Activated B cell treated with CpG ODN at 0.5 μM for 24 hours (primary cell): ENCODE results near the gene MEG3. TPM values are rescaled to one million over a fixed set of nuclear protein-coding genes. Genes with fewer than 3 reads are reported as not detected.

Experiments used
- ATAC-seq: fragments of 200-7000 bp; cut with Tn5 transposase; one replicate; pipeline ENCODE4 v1.10.0; 2021; ENCODE audit warnings: low read depth, mild to moderate bottlenecking, moderate library complexity
- CTCF ChIA-PET: fragments of 350-600 bp; sonication (Branson Sonifier 250); formaldehyde crosslinking; loops from one replicate; lab custom pipeline; 2021; ENCODE audit warnings: antibody characterized with exemption; lab: Charles Lee
- POLR2A ChIA-PET: fragments of 350-600 bp; sonication (Branson Sonifier 250); formaldehyde crosslinking; loops from one replicate; lab custom pipeline; 2021; ENCODE audit warnings: antibody characterized with exemption; lab: Charles Lee
- DNase-seq: peaks from one replicate; pipeline ENCODE4 v3.0.0; 2022
- H3K27ac Mint-ChIP-seq: one replicate; pipeline ENCODE4 v1.8.0; 2020; ENCODE audit warnings: mixed read lengths
- H3K27me3 Mint-ChIP-seq: one replicate; pipeline ENCODE4 v1.8.0; 2021; ENCODE audit warnings: mixed read lengths
- H3K36me3 Mint-ChIP-seq: one replicate; pipeline ENCODE4 v1.8.0; 2021; ENCODE audit warnings: low read depth, mixed read lengths
- H3K4me1 Mint-ChIP-seq: one replicate; pipeline ENCODE4 v1.8.0; 2021; ENCODE audit warnings: mixed read lengths
- H3K4me3 Mint-ChIP-seq: one replicate; pipeline ENCODE4 v1.8.0; 2020; ENCODE audit warnings: mild to moderate bottlenecking, mixed read lengths
- H3K9me3 Mint-ChIP-seq: one replicate; pipeline ENCODE4 v1.8.0; 2020; ENCODE audit warnings: mixed read lengths
- intact Hi-C: fragments of 100-400 bp; cut with micrococcal nuclease; formaldehyde crosslinking; loops from one replicate; pipeline ENCODE4 v1.15.1; 2024
- total RNA-seq: library from RNA; stranded (reverse); gene quantifications from 2 replicates; pipeline ENCODE4 v1.2.3, GENCODE V29; 2022
- TF ChIP-seq, protein P1 (sequence below): fragments of 200-600 bp; IDR thresholded peaks from one replicate; pipeline ENCODE4 v1.8.0; 2022; ENCODE audit warnings: antibody characterized with exemption, mild to moderate bottlenecking

MEG3 gene
- total RNA-seq, 1 donor from 2014 or later: not detected

DNA sequence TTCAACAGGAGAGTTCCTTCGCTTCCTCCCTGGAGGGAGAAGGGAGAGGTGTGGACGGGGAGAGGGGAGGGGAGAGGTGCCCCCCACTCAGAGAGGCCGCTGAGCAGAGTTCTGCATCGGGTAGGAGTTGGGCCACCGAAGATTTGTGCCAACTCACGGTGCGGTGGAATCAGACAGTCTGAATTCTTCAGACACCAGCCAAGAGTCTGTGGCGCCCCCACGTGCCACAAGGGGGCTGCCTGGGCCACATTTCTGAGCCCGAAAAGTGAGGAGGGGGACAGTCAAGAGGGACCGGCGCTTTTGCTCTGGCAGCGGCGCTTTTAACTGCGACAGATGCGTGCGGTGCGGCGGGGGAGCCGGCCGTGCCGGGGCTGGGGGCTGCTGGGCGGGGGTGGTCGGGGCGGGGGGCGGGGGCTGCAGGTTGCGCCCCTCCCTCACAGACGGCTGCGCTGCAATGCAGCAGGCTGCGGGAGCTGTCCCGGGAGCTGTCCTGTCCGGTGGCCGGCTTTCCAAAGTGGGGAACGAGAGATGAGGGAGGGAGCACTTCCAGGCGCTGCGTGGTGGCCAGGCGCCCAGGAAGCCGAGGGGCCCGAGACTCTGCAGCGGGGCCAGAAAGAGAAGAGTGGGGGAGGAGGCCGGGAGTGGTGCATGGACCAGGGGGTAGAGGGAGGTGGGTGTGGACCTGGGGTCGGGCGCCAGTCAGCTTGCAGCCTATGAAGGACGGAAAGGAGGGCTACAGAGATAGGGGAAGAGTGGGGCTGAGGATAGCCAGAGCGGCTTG is 78.6 kb downstream of the MEG3 start:
- ChIA-PET POLR2A (no interaction called here), CTCF (no interaction called here)
- no peak for ATAC-seq
- H3K36me3 Mint-ChIP-seq: no peaks in the 10 kb centered on the region
- TF ChIP-seq, protein P1, sequence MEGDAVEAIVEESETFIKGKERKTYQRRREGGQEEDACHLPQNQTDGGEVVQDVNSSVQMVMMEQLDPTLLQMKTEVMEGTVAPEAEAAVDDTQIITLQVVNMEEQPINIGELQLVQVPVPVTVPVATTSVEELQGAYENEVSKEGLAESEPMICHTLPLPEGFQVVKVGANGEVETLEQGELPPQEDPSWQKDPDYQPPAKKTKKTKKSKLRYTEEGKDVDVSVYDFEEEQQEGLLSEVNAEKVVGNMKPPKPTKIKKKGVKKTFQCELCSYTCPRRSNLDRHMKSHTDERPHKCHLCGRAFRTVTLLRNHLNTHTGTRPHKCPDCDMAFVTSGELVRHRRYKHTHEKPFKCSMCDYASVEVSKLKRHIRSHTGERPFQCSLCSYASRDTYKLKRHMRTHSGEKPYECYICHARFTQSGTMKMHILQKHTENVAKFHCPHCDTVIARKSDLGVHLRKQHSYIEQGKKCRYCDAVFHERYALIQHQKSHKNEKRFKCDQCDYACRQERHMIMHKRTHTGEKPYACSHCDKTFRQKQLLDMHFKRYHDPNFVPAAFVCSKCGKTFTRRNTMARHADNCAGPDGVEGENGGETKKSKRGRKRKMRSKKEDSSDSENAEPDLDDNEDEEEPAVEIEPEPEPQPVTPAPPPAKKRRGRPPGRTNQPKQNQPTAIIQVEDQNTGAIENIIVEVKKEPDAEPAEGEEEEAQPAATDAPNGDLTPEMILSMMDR: no peak
- H3K9me3 Mint-ChIP-seq: no peaks in the 10 kb centered on the region
- intact Hi-C loops: loop anchor here (5.0 kb wide), 1 partner anchor 333 kb away; no protein-coding TSS in a partner anchor
- no peak overlapping the region for H3K27ac Mint-ChIP-seq
- no peaks in the 10 kb centered on the region for H3K4me1 Mint-ChIP-seq
- no peak for DNase-seq
- no peak overlapping the region for H3K4me3 Mint-ChIP-seq
- peaks cover 29% of the 10 kb centered on the region for H3K27me3 Mint-ChIP-seq

DNA sequence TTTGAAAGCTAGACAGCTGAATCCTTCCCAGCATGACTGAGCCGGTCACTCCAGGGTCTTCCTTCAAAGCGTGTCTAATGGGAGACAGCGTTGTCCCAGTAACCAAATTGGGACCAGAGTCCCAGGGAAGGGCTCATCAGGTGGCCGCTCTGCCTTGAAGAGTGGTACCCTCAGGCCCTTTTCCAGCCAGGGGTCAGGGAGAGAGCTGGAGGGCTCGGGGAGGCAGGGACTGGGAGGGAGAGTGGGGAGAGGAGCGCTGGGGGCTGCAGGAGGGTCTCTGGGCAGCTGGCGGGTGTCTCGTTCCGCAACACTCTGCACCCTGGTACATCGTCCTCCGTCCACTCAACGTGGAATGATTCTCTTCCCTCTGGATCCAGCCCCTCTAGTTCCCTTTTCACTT is 79.2 kb downstream of the MEG3 start:
- POLR2A ChIA-PET: no interaction called here
- CTCF ChIA-PET: no interaction called here
- Mint-ChIP-seq H3K4me3 (no peak overlapping the region), H3K27ac (no peak overlapping the region), H3K4me1 (no peaks in the 10 kb centered on the region), H3K9me3 (no peaks in the 10 kb centered on the region), H3K27me3 (peaks cover 25% of the 10 kb centered on the region), H3K36me3 (no peaks in the 10 kb centered on the region)
- intact Hi-C loops: loop anchor here (5.0 kb wide), 1 partner anchor 332 kb away; no protein-coding TSS in a partner anchor
- TF ChIP-seq, protein P1: no peak
- DNase-seq (no peak), ATAC-seq (no peak)

DNA sequence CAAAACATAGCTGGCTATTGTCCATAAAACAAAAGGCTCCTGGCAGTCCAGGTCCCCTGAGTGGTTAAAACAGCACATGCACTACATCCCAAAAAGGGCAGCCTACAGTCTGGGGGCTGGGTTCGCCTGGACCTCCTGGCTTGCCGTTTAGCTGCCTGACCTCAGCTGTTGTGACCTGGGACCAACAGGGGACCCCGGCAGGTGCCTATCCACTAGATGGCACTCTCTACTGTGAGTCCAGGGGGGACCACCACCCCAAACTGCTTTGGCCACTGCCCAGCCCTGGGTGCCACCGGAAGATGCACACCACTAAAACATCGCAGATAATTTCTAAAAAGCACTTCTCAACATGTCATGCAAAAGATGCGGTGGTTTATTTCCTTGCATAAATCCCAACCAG is 80.5 kb downstream of the MEG3 start:
- intact Hi-C loops: loop anchor here (5.0 kb wide), 1 partner anchor 331 kb away; no protein-coding TSS in a partner anchor
- POLR2A ChIA-PET: no interaction called here
- TF ChIP-seq, protein P1: no peak
- Mint-ChIP-seq H3K9me3 (no peaks in the 10 kb centered on the region), H3K27ac (no peak overlapping the region), H3K4me3 (no peak overlapping the region), H3K4me1 (no peaks in the 10 kb centered on the region), H3K27me3 (peaks cover 17% of the 10 kb centered on the region), H3K36me3 (no peaks in the 10 kb centered on the region)
- CTCF ChIA-PET: no interaction called here
- ATAC-seq (no peak), DNase-seq (no peak)

DNA sequence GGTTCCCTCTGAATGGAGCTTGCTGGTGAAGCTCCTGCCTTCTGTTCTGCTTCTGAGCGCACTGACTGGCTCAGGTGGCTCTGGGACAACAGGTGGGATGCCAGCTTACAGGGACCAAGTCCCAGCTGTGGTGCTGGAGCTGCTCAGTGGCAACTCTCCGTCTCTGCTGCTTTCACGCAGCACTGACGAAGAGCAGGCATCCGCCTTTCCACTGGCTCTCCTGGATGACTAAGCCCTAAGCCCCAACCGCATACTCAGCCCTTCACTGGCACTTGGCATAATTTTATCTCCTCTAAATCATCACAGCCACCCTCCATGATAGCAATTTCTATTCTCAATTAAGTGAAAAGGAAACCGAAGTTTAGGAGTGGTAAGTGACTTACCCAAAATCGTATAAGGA is 81.3 kb downstream of the MEG3 start:
- POLR2A ChIA-PET: no interaction called here
- no peak overlapping the region for H3K27ac Mint-ChIP-seq
- CTCF ChIA-PET: no interaction called here

DNA sequence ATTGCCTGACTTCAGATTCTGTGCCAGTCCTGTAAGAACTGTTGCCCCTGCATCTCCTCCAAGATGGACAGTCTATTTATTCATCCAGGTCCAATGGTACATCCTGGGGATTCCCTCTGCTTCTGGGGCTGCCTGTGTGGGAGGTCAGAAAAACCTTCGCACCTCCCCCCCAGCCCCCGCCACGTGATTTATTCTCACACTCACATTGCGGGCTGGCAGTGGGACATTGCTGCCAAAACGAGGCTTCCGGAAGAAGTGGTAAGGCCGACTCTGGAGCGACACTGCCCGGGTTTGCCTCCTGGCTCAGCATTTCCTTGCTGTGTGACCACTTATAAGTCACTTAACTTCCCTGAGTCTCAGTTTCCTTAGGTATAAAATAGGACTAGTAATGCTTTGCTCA is 83.5 kb downstream of the MEG3 start:
- Mint-ChIP-seq H3K4me3 (no peak overlapping the region), H3K27ac (no peak overlapping the region), H3K36me3 (no peaks in the 10 kb centered on the region), H3K27me3 (peaks cover 2% of the 10 kb centered on the region), H3K4me1 (no peaks in the 10 kb centered on the region), H3K9me3 (no peaks in the 10 kb centered on the region)
- no peak for ATAC-seq
- ChIA-PET POLR2A (no interaction called here), CTCF (no interaction called here)
- TF ChIP-seq, protein P1: no peak
- intact Hi-C loops: loop anchor here (5.0 kb wide), 1 partner anchor 328 kb away; no protein-coding TSS in a partner anchor
- no peak for DNase-seq

More for the DNA sequence above, 81.3 kb downstream of the MEG3 start:
- intact Hi-C loops: loop anchor here (5.0 kb wide), 1 partner anchor 330 kb away; no protein-coding TSS in a partner anchor
- no peak for DNase-seq
- no peak for ATAC-seq
- Mint-ChIP-seq H3K27me3 (peaks cover 14% of the 10 kb centered on the region), H3K36me3 (no peaks in the 10 kb centered on the region), H3K9me3 (no peaks in the 10 kb centered on the region), H3K4me3 (no peak overlapping the region), H3K4me1 (no peaks in the 10 kb centered on the region)
- TF ChIP-seq, protein P1: no peak

Other genes with a start within 250 kb of the MEG3 start
- not detected in 2 replicates for gene BEGAIN, start 238.7 kb upstream of the MEG3 start, total RNA-seq
- gene DLK1, start 99.2 kb upstream of the MEG3 start, total RNA-seq: not detected in 2 replicates
- not detected in 2 replicates for gene RTL1, start 77.6 kb downstream of the MEG3 start, total RNA-seq